Caco-2 (cell line): ENCODE measurements around the gene HIVEP1. TPM values are rescaled to one million over a fixed set of nuclear protein-coding genes. Genes with fewer than 3 reads are reported as not detected.

ENCODE experiments used
- BruUV-seq: library from RNA; stranded (reverse); fragments of 400-500 nt; replicated peaks from 2 replicates; lab custom pipeline; 2021; lab: Mats Ljungman, UMichigan
- CTCF ChIA-PET: fragments of 300-600 bp; sonication (Branson Sonifier 250); formaldehyde crosslinking; loops from one replicate; lab custom pipeline; 2022; ENCODE audit warnings: antibody characterized with exemption; lab: Charles Lee
- POLR2A ChIA-PET: fragments of 300-600 bp; sonication (Branson Sonifier 250); formaldehyde crosslinking; loops from one replicate; lab custom pipeline; 2022; ENCODE audit warnings: antibody characterized with exemption; lab: Charles Lee
- DNase-seq, 2 experiments: peaks; one replicate each; pipeline versions ENCODE4 v3.0.0 to v3.0.0-alpha.2; 2020 to 2022
- H3K27me3 ChIP-seq: replicated peaks from 2 replicates; pipeline ENCODE4 v1.6.0; 2011; ENCODE audit warnings: low read length; ENCODE audit not compliant: control insufficient read depth, insufficient read depth
- H3K36me3 ChIP-seq: 2 replicates; pipeline ENCODE4 v1.5.1; 2011; ENCODE audit warnings: low read length; ENCODE audit not compliant: control insufficient read depth, insufficient read depth
- H3K4me1 ChIP-seq: fragments of 250-450 bp; sonication (Bioruptor Pico); 2 replicates; pipeline ENCODE4 v1.5.1; 2020; ENCODE audit warnings: mild to moderate bottlenecking
- H3K4me3 ChIP-seq: 2 replicates; pipeline ENCODE4 v1.5.1; 2011; ENCODE audit warnings: low read depth, mild to moderate bottlenecking, control low read depth, low read length
- H3K9me3 ChIP-seq: fragments of 250-450 bp; sonication (Bioruptor Pico); 2 replicates; pipeline ENCODE4 v1.5.1; 2020; ENCODE audit warnings: mild to moderate bottlenecking, moderate library complexity
- H3K27ac Mint-ChIP-seq: one replicate; pipeline ENCODE4 v1.8.0; 2022; ENCODE audit warnings: mixed read lengths; ENCODE audit not compliant: unreplicated experiment
- H3K27me3 Mint-ChIP-seq: one replicate; pipeline ENCODE4 v1.8.0; 2022; ENCODE audit warnings: mixed read lengths; ENCODE audit not compliant: insufficient read depth, unreplicated experiment
- H3K36me3 Mint-ChIP-seq: one replicate; pipeline ENCODE4 v1.8.0; 2022; ENCODE audit warnings: mild to moderate bottlenecking, mixed read lengths; ENCODE audit not compliant: insufficient read depth, unreplicated experiment
- H3K4me1 Mint-ChIP-seq: one replicate; pipeline ENCODE4 v1.8.0; 2022; ENCODE audit warnings: low read depth, mixed read lengths; ENCODE audit not compliant: unreplicated experiment
- H3K4me3 Mint-ChIP-seq: one replicate; pipeline ENCODE4 v1.8.0; 2022; ENCODE audit warnings: mild to moderate bottlenecking, moderate library complexity, mixed read lengths; ENCODE audit not compliant: unreplicated experiment
- H3K9me3 Mint-ChIP-seq: one replicate; pipeline ENCODE4 v1.8.0; 2022; ENCODE audit warnings: mixed read lengths; ENCODE audit not compliant: unreplicated experiment
- CTCF ChIP-seq, 2 experiments: fragments of 200-600 bp in 1 of 2; IDR thresholded peaks; 1 replicate in 1 of 2; 2 replicates in 1 of 2; pipeline versions ENCODE4 v1.5.1 to v1.8.0; 2011 to 2022; ENCODE audit warnings: antibody characterized with exemption in 1 of 2, control low read depth in 1 of 2, inconsistent platforms in 1 of 2, low read depth in 1 of 2, low read length in 1 of 2, mild to moderate bottlenecking in 1 of 2, moderate library complexity in 1 of 2; ENCODE audit not compliant: insufficient read depth in 1 of 2, severe bottlenecking in 1 of 2, unreplicated experiment in 1 of 2
- intact Hi-C: fragments of 100-400 bp; cut with micrococcal nuclease; formaldehyde crosslinking; loops from one replicate; pipeline ENCODE4 v1.10.0; 2022; ENCODE audit not compliant: unreplicated experiment
- total RNA-seq: library from RNA; stranded (reverse); gene quantifications from 2 replicates; pipeline ENCODE4 v1.2.3, GENCODE V29; 2022

The HIVEP1 gene
- total RNA-seq, 1 experiment from 2014 or later: 22.8 TPM

GRCh38 chr6:12048609-12049008 is 36.5 kb downstream of the HIVEP1 start:
- POLR2A ChIA-PET: no interaction called here
- H3K36me3 Mint-ChIP-seq: peaks cover 6% of the 10 kb centered on the region
- Histone ChIP-seq H3K4me3 (no peak overlapping the region), H3K36me3 (no peaks in the 10 kb centered on the region), H3K9me3 (no peaks in the 10 kb centered on the region), H3K4me1 (no peaks in the 10 kb centered on the region), H3K27me3 (no peaks in the 10 kb centered on the region)
- H3K27ac Mint-ChIP-seq: no peak overlapping the region
- no peaks in the 10 kb centered on the region for H3K9me3 Mint-ChIP-seq
- TF ChIP-seq CTCF (IDR thresholded peaks at IDR 0.05; ENCODE audit: insufficient read depth in 1 of 2, low read depth in 1 of 2, low read length in 1 of 2, severe bottlenecking in 1 of 2, unreplicated experiment in 1 of 2): no peak
- no peak for DNase-seq
- no peak overlapping the region for H3K4me3 Mint-ChIP-seq
- H3K4me1 Mint-ChIP-seq: peaks cover 9% of the 10 kb centered on the region
- CTCF ChIA-PET: no interaction called here
- intact Hi-C loops: no loop called here
- H3K27me3 Mint-ChIP-seq: no peaks in the 10 kb centered on the region
- no TSS peak for BruUV-seq

- no peaks in the 10 kb centered on the region for H3K27me3 ChIP-seq
- POLR2A ChIA-PET: no interaction called here
- BruUV-seq: no TSS peak
- H3K9me3 ChIP-seq: no peaks in the 10 kb centered on the region
- Mint-ChIP-seq H3K9me3 (no peaks in the 10 kb centered on the region), H3K27me3 (no peaks in the 10 kb centered on the region), H3K36me3 (peaks cover 6% of the 10 kb centered on the region), H3K4me3 (no peak overlapping the region), H3K4me1 (peaks cover 9% of the 10 kb centered on the region), H3K27ac (no peak overlapping the region)
- TF ChIP-seq CTCF (IDR thresholded peaks at IDR 0.05; ENCODE audit: insufficient read depth in 1 of 2, low read depth in 1 of 2, low read length in 1 of 2, severe bottlenecking in 1 of 2, unreplicated experiment in 1 of 2): no peak
- no peaks in the 10 kb centered on the region for H3K36me3 ChIP-seq
- CTCF ChIA-PET: no interaction called here
- H3K4me1 ChIP-seq: no peaks in the 10 kb centered on the region
- no peak overlapping the region for H3K4me3 ChIP-seq
- intact Hi-C loops: no loop called here
- DNase-seq: no peak
Measured at GRCh38 chr6:12049165-12049564, 37.1 kb downstream of the HIVEP1 start.

- H3K27me3 Mint-ChIP-seq: no peaks in the 10 kb centered on the region
- H3K9me3 Mint-ChIP-seq: no peaks in the 10 kb centered on the region
- Histone ChIP-seq H3K27me3 (no peaks in the 10 kb centered on the region), H3K9me3 (no peaks in the 10 kb centered on the region), H3K36me3 (no peaks in the 10 kb centered on the region), H3K4me1 (no peaks in the 10 kb centered on the region), H3K4me3 (no peak overlapping the region)
- CTCF ChIA-PET: no interaction called here
- H3K4me3 Mint-ChIP-seq: no peak overlapping the region
- H3K4me1 Mint-ChIP-seq: no peaks in the 10 kb centered on the region
- TF ChIP-seq CTCF (IDR thresholded peaks at IDR 0.05; ENCODE audit: insufficient read depth in 1 of 2, low read depth in 1 of 2, low read length in 1 of 2, severe bottlenecking in 1 of 2, unreplicated experiment in 1 of 2): no peak
- H3K27ac Mint-ChIP-seq: no peak overlapping the region
- intact Hi-C loops: no loop called here
- DNase-seq: no peak
- no peaks in the 10 kb centered on the region for H3K36me3 Mint-ChIP-seq
- POLR2A ChIA-PET: no interaction called here
- BruUV-seq: no TSS peak
Measured at GRCh38 chr6:12051861-12052368, 39.8 kb downstream of the HIVEP1 start.
